ENCODE measurements around the gene CIB2. TPM values are rescaled to one million over a fixed set of nuclear protein-coding genes. Genes with fewer than 3 reads are reported as not detected.

Gene CIB2
- total and polyA plus RNA-seq, 2 donors (not counting 1 experiment from before 2014, with no cell fraction given): 0.97 to 3.2 TPM

DNA sequence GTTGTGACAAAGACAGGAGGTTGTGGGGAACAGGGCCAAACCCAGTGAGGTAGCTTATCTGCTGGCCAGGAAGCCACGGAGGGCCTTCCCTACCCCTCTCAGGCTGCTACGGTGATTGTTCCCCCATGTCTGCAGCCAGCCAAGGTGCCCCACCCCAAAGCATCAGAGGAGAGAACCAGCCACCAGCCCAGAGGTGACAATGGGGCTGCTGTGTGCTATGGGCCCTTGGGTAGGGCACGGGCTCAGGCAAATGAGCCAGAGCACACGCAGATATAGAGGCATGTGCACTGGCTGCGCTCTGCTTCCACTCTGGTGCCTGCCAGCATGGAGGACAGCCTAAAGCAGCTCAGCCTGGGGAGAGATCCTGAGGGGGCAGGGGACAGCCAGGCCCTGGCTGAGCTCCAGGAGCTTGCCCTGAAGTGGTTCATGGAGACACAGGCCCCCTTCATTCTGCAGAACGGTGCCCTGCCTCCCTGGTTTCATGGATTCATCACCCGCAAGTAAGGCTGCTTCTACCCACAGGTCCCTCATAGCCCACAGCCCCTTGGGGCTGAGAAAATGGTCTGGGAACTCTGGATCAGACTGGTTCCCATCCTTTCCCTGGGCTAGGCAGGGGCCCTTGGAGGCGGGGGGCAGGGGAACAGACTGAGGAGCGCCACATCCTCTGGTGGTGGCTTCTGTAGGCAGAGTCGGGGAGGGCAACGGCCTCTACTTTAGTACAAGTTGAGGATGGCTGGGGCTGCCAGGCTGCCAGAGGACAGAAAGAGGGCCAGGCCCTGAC, 38.8 kb downstream of the CIB2 start, which contains the start of gene SH2D7:
TSS of gene SH2D7 (plus strand) at position 301 of the 781 bp plus-strand sequence. CDS start at position 325, 24 bp downstream.
- no peak within 1 kb of the TSS for H3K9ac ChIP-seq (ENCODE audit: low read length)
- Mint-ChIP-seq H3K9me3 (ENCODE audit: insufficient read depth) (no peaks in the 10 kb centered on the region), H3K4me1 (peaks cover 14% of the 10 kb centered on the region), H3K27ac (no peak within 1 kb of the TSS), H3K27me3 (peaks cover 8% of the 10 kb centered on the region), H3K4me3 (no peak within 1 kb of the TSS)
- no peaks in the 10 kb centered on the region for H3K9me3 ChIP-seq (ENCODE audit: control extremely low read depth in 1 of 3, control insufficient read depth in 2 of 3, insufficient read depth in 1 of 3, low read length in 2 of 3)
- 70% methylated on average over 9 of the region's 11 CpGs for WGBS (ENCODE audit: insufficient coverage)
- H4K20me1 ChIP-seq (ENCODE audit: control insufficient read depth, insufficient read depth, low read length, poor library complexity, severe bottlenecking): no peaks in the 10 kb centered on the region
- intact Hi-C loops (cut with micrococcal nuclease): no loop called here
- POLR2A ChIA-PET: no interaction called here
- TF ChIP-seq, protein P1, sequence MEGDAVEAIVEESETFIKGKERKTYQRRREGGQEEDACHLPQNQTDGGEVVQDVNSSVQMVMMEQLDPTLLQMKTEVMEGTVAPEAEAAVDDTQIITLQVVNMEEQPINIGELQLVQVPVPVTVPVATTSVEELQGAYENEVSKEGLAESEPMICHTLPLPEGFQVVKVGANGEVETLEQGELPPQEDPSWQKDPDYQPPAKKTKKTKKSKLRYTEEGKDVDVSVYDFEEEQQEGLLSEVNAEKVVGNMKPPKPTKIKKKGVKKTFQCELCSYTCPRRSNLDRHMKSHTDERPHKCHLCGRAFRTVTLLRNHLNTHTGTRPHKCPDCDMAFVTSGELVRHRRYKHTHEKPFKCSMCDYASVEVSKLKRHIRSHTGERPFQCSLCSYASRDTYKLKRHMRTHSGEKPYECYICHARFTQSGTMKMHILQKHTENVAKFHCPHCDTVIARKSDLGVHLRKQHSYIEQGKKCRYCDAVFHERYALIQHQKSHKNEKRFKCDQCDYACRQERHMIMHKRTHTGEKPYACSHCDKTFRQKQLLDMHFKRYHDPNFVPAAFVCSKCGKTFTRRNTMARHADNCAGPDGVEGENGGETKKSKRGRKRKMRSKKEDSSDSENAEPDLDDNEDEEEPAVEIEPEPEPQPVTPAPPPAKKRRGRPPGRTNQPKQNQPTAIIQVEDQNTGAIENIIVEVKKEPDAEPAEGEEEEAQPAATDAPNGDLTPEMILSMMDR (IDR thresholded peaks at IDR 0.05): no peak
- TF ChIP-seq EZH2 (IDR thresholded peaks at IDR 0.05; ENCODE audit: borderline replicate concordance, insufficient read depth, low read depth, low read length, poor library complexity, severe bottlenecking): no peak
- no peak within 1 kb of the TSS for H3K27ac ChIP-seq (ENCODE audit: low read length in 2 of 2)
- no peak for ATAC-seq (ENCODE audit: low read depth)
- H3K4me3 ChIP-seq (ENCODE audit: control extremely low read depth in 1 of 5, extremely low read depth in 1 of 5, insufficient read depth in 1 of 5, low read depth in 2 of 5, low read length in 4 of 5): no peak within 1 kb of the TSS
- no peak within 1 kb of the TSS for H3K4me2 ChIP-seq (replicated peaks; ENCODE audit: low read depth, low read length, poor library complexity, severe bottlenecking)
- no peak for DNase-seq
- peaks cover 9% of the 10 kb centered on the region in 2 donors for H3K4me1 ChIP-seq (ENCODE audit: control insufficient read depth in 2 of 2, insufficient read depth in 2 of 2, low read length in 2 of 2)
- no peak within 1 kb of the TSS for H2AFZ ChIP-seq (ENCODE audit: insufficient read depth, low read depth, low read length, poor library complexity, severe bottlenecking)
- CTCF ChIA-PET: interaction anchor here (1.5 to 5.4 kb wide), 3 partner anchors 12 to 18 kb away, joined by 4 to 49 read pairs (median 11); no protein-coding TSS in a partner anchor
- H3K27me3 ChIP-seq (replicated peaks in 1 of 4; ENCODE audit: control extremely low read depth in 1 of 4, control insufficient read depth in 3 of 4, insufficient read depth in 4 of 4, low read length in 3 of 4): peaks cover 0 to 4% (median 0%) of the 10 kb centered on the region in 4 experiments
- no peaks in the 10 kb centered on the region for H3K79me2 ChIP-seq (ENCODE audit: control insufficient read depth, insufficient read depth, low read length)
- no peaks in the 10 kb centered on the region for H3K36me3 ChIP-seq (replicated peaks in 1 of 2; ENCODE audit: control extremely low read depth in 1 of 2, control insufficient read depth in 1 of 2, extremely low read depth in 1 of 2, insufficient read depth in 2 of 2, low read length in 1 of 2)
